Transverse colon (tissue), 4 donors: ENCODE data around the gene SRSF11. TPM values are rescaled to one million over a fixed set of nuclear protein-coding genes. Genes with fewer than 3 reads are reported as not detected.

ENCODE experiments used
- DNase-seq: peaks from one replicate; pipeline ENCODE4 v3.0.0-alpha.2; 2019
- H3K27ac ChIP-seq, 4 donors: fragments of 200-600 bp; sonication (generic); 2 replicates each; pipeline ENCODE4 v1.5.1; 2016 to 2018; ENCODE audit warnings: inconsistent platforms in 4 of 4
- H3K27me3 ChIP-seq: fragments of 200-600 bp; sonication (generic); 2 replicates; pipeline ENCODE4 v1.5.1; 2017; ENCODE audit warnings: inconsistent platforms
- H3K36me3 ChIP-seq, 4 donors: fragments of 200-600 bp; sonication (generic); 2 replicates each; pipeline ENCODE4 v1.5.1; 2017 to 2019; ENCODE audit warnings: inconsistent platforms in 4 of 4
- H3K4me1 ChIP-seq, 4 donors: fragments of 200-600 bp; sonication (generic); 2 replicates each; pipeline ENCODE4 v1.5.1; 2017 to 2020; ENCODE audit warnings: inconsistent platforms in 4 of 4
- H3K4me3 ChIP-seq, 4 donors: fragments of 200-600 bp; sonication (generic); 1 replicate in 1 of 4; 2 replicates in 3 of 4; pipeline versions ENCODE4 v1.5.1 to v1.6.1; 2017 to 2019; ENCODE audit warnings: inconsistent platforms in 4 of 4
- H3K9me3 ChIP-seq, 2 donors: fragments of 200-600 bp; sonication (generic); 2 replicates each; pipeline ENCODE4 v1.5.1; 2017 to 2019; ENCODE audit warnings: inconsistent platforms in 2 of 2
- EP300 ChIP-seq: sonication (generic); formaldehyde crosslinking; IDR thresholded peaks from one replicate; pipeline ENCODE4 v1.6.1; 2017; ENCODE audit warnings: antibody characterized with exemption, low read depth
- POLR2A ChIP-seq: fragments of 450-650 bp; IDR thresholded peaks from one replicate; pipeline ENCODE4 v1.6.1; 2016; ENCODE audit warnings: antibody characterized with exemption, mild to moderate bottlenecking, moderate library complexity
- POLR2AphosphoS5 ChIP-seq, 3 donors: sonication (generic); formaldehyde crosslinking; IDR thresholded peaks; one replicate each; pipeline ENCODE4 v1.6.1; 2016; ENCODE audit warnings: antibody characterized with exemption in 3 of 3
- WGBS, 2 donors: methylation state at CpG; one replicate each; pipeline ENCODE4 v1.1.5; 2018; ENCODE audit warnings: low coverage in 1 of 2; 5-methylcytosine and 5-hydroxymethylcytosine counted together
- in situ Hi-C, 4 donors: fragments of 200-750 bp; cut with MboI; loops; one replicate each; pipeline versions ENCODE4 v1.15.0 to v1.15.1; 2017; ENCODE audit warnings: low sequenced_read_pairs in 3 of 4, low pct_ligation_motif_present in 1 of 4, low pct_unique_long_range_greater_than_20kb in 1 of 4
- intact Hi-C: fragments of 100-400 bp; cut with DNase I; formaldehyde crosslinking; loops from one replicate; pipeline ENCODE4 v1.15.1; 2023; ENCODE audit warnings: low total_unique reads
- total RNA-seq, 4 donors: library from RNA; depleted of rRNA; stranded (reverse); fragments of >200 nt; gene quantifications; one replicate each; pipeline ENCODE4 v1.1.0, GENCODE V29; 2016
- TF ChIP-seq, protein P1 (sequence below), 5 experiments: fragments of 200-600 bp in 3 of 5; fragments of 450-650 bp in 2 of 5; sonication (generic) in 3 of 5; IDR thresholded peaks; 1 replicate in 2 of 5; 2 replicates in 3 of 5; pipeline ENCODE4 v1.5.1; 2016 to 2017; ENCODE audit warnings: antibody characterized with exemption in 5 of 5, inconsistent platforms in 3 of 5, mild to moderate bottlenecking in 2 of 5, moderate library complexity in 1 of 5

The SRSF11 gene
- total RNA-seq, 4 donors from 2014 or later, result 103 to 573 (median 189) TPM

GRCh38 chr1:70288166-70288565 is 67.0 kb downstream of the SRSF11 start:
- peaks cover 0 to 17% (median 3%) of the 10 kb centered on the region in 4 donors for H3K36me3 ChIP-seq
- intact Hi-C loops (no loop called here), in situ Hi-C loops (no loop called here)

GRCh38 chr1:70290218-70290617 is 69.0 kb downstream of the SRSF11 start:
- Histone ChIP-seq H3K9me3 (no peaks in the 10 kb centered on the region), H3K27ac (no peak overlapping the region), H3K4me3 (no peak overlapping the region), H3K4me1 (peaks cover 0 to 3% (median 1%) of the 10 kb centered on the region in 4 donors), H3K27me3 (no peaks in the 10 kb centered on the region), H3K36me3 (peaks cover 0 to 31% (median 4%) of the 10 kb centered on the region in 4 donors)
- in situ Hi-C loops (no loop called here), intact Hi-C loops (no loop called here)
- TF ChIP-seq, protein P1, sequence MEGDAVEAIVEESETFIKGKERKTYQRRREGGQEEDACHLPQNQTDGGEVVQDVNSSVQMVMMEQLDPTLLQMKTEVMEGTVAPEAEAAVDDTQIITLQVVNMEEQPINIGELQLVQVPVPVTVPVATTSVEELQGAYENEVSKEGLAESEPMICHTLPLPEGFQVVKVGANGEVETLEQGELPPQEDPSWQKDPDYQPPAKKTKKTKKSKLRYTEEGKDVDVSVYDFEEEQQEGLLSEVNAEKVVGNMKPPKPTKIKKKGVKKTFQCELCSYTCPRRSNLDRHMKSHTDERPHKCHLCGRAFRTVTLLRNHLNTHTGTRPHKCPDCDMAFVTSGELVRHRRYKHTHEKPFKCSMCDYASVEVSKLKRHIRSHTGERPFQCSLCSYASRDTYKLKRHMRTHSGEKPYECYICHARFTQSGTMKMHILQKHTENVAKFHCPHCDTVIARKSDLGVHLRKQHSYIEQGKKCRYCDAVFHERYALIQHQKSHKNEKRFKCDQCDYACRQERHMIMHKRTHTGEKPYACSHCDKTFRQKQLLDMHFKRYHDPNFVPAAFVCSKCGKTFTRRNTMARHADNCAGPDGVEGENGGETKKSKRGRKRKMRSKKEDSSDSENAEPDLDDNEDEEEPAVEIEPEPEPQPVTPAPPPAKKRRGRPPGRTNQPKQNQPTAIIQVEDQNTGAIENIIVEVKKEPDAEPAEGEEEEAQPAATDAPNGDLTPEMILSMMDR (IDR thresholded peaks at IDR 0.05), result no peak
- no peak for TF ChIP-seq POLR2A
- no peak for TF ChIP-seq EP300
- no peak for TF ChIP-seq POLR2AphosphoS5 (IDR thresholded peaks at IDR 0.05)
- WGBS, 2 donors, result 56 to 60% methylated on average over 1 of the region's 1 CpG
- no peak for DNase-seq

More at GRCh38 chr1:70288166-70288565, 67.0 kb downstream of the SRSF11 start:
- H3K4me1 ChIP-seq, result peaks cover 0 to 3% (median 1%) of the 10 kb centered on the region in 4 donors
- TF ChIP-seq POLR2AphosphoS5 (IDR thresholded peaks at IDR 0.05), result no peak
- TF ChIP-seq POLR2A, result no peak
- TF ChIP-seq, protein P1 (IDR thresholded peaks at IDR 0.05), result no peak
- TF ChIP-seq EP300, result no peak
- no peak overlapping the region for H3K27ac ChIP-seq
- H3K9me3 ChIP-seq, result no peaks in the 10 kb centered on the region
- no peak overlapping the region for H3K4me3 ChIP-seq
- DNase-seq, result no peak
- no peaks in the 10 kb centered on the region for H3K27me3 ChIP-seq

- Histone ChIP-seq H3K36me3 (peaks cover 0 to 46% (median 12%) of the 10 kb centered on the region in 4 donors), H3K4me3 (no peak overlapping the region), H3K9me3 (no peaks in the 10 kb centered on the region), H3K27me3 (no peaks in the 10 kb centered on the region), H3K4me1 (peaks cover 0 to 3% (median 1%) of the 10 kb centered on the region in 4 donors), H3K27ac (no peak overlapping the region)
- no peak for DNase-seq
- no peak for TF ChIP-seq POLR2AphosphoS5 (IDR thresholded peaks at IDR 0.05)
- TF ChIP-seq EP300, result no peak
- TF ChIP-seq, protein P1 (IDR thresholded peaks at IDR 0.05), result no peak
- TF ChIP-seq POLR2A, result no peak
- in situ Hi-C loops, result no loop called here
- intact Hi-C loops, result no loop called here
Observed at GRCh38 chr1:70293186-70293843, 72.1 kb downstream of the SRSF11 start.

DNA sequence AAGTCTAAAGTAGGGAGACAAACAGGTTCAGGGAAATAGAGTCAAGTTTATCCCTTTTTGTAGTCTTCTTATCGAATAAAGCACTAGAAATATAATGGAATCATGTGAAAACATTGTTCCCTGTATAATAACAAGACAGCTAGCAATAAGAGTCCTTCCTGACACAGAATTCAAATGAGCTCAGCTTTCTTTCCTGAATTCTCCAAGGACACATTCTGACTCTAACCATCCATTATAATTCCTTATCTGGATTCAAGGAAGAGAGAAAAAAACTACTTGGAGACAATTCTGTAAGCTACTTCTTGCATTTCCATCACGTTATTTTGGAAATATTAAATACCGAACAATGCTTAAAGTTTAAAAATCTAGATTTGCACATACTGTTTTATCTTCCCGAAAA is 74.6 kb downstream of the SRSF11 start:
- WGBS, 2 donors, result 96 to 100% methylated on average over 4 of the region's 4 CpGs
- Histone ChIP-seq H3K36me3 (peaks cover 0 to 69% (median 20%) of the 10 kb centered on the region in 4 donors), H3K27ac (no peak overlapping the region), H3K9me3 (no peaks in the 10 kb centered on the region), H3K4me1 (no peaks in the 10 kb centered on the region), H3K27me3 (no peaks in the 10 kb centered on the region), H3K4me3 (no peak overlapping the region)
- TF ChIP-seq, protein P1 (IDR thresholded peaks at IDR 0.05), result no peak
- TF ChIP-seq POLR2A (no peak), EP300 (no peak), POLR2AphosphoS5 (IDR thresholded peaks at IDR 0.05) (no peak)
- DNase-seq, result no peak
- intact Hi-C loops (no loop called here), in situ Hi-C loops (no loop called here)
